HG03439 (cell line): ENCODE results near the gene TAL1.

Source experiments
- ATAC-seq: cut with Tn5 transposase; IDR thresholded peaks from one replicate; pipeline ENCODE4 v1.9.1; 2021; ENCODE audit warnings: mild to moderate bottlenecking, moderate library complexity; ENCODE audit not compliant: unreplicated experiment

Gene TAL1

DNA sequence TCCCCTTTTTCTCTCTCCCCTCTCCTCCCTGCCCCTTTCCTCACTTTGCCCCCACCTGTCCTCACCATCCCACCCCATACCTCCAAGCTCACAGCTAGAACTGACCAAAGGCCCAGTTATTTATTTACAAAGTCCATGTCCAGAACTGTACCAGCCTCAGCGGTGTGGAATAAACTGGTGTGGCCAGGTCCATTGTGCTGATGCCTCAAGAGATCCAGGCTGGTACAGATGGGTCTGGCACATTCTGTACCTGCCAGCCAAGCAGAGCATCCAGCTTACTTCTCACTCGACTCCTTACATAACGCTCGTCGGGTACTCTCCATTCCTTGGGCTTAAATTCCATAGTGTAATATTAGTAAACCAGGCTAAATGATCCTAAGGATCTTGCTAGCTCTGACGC is 54.0 kb downstream of the TAL1 start:
- ATAC-seq = no peak

DNA sequence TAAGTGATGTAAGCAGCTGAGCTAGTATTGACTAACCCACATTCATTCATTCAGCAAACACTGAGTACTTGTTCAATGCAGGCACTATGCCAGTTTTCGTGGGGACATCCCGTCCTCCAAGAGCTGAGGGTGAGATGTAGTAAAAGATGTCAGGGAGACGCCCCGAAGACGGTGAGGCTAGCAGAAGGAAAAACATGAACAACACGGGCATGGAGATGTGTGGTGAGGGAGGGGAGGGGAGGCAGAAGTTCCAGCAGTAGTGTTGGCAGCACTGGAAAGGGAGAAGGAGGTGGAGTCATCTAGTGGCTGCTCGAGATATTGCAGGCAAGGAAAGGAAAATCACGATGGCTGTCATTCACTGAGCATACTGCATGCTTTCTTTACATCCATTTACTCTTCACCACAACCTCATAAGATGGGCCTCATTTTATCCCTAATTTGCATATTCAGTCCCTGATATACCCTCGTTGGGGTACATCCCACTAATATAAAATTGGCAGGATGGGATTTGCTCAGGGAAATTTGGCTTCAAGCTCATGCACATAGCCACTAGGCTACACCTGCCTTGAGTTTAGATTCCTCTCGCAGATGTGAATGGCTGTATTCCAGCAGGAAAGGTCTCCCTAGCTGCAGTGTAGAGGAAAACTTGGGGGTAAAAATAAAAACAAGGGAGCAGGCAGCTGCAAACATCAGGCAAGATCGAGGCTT is 56.6 kb downstream of the TAL1 start:
- ATAC-seq = no peak

GRCh38 chr1:47174656-47175020 is 57.4 kb downstream of the TAL1 start:
- ATAC-seq = no peak

DNA sequence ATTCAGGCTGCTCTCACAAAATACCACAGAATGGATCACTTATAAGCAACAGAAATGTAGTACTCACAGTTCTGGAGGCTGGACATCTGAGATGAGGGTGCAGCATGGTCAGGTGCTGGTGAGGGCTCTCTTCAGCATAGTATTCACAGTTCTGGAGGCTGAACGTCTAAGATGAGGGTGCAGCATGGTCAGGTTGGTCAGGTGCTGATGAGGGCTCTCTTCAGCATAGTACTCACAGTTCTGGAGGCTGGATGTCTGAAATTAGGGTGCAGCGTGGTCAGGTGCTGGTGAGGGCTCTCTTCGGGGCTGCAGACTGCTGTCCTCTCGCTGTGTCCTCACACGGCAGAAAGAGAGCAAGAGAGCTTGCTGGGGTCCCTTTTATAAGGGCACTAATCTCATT is 59.2 kb downstream of the TAL1 start:
- ATAC-seq = no peak
